Measurements from ENCODE around the gene SYPL1. TPM values are rescaled to one million over a fixed set of nuclear protein-coding genes. Genes with fewer than 3 reads are reported as not detected.

SYPL1 gene
- polyA plus RNA-seq, 1 donor from 2014 or later: 17.4 TPM

DNA sequence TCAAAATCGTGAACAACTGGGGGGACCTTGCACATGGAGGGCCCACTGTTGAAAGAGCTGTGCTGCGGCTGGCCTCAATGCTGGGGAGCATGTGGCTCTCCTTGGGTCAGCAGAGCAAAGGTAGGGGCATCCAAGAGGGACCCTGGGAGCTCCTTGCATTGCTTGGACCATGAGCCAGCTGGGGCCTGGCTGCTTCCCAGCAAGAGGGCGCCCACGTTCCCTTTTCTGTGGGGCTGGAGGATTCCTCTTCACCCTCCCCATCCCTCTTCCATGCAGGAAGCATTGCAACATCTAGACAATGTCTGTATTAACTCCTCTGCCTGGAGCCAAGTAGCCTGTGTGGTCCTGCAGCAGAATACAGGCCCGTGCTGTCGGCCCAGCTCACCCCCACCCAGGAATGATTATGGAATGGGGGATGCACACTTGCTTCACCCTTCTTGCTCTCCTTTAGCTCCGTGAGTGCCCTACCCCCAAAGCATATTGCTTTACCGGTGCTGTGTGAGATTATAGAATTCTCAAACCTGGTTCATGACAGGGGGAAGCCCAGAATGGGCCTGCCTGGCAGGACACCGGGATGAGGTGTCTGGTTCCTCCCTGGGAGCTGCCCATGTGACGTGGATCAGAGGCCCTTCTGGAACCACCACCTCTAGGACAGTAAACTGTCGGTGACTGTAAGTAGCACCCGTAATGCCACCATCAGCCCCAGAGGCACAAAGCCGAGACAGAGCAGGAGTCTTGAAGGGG is 61.9 kb downstream of the SYPL1 start:
- no peaks in the 10 kb centered on the region for H3K9me2 ChIP-seq (ENCODE audit: insufficient read depth, low read length)
- H2AFZ ChIP-seq (ENCODE audit: low read depth, low read length): no peak overlapping the region
- H3K4me2 ChIP-seq (ENCODE audit: low read length): no peak overlapping the region

DNA sequence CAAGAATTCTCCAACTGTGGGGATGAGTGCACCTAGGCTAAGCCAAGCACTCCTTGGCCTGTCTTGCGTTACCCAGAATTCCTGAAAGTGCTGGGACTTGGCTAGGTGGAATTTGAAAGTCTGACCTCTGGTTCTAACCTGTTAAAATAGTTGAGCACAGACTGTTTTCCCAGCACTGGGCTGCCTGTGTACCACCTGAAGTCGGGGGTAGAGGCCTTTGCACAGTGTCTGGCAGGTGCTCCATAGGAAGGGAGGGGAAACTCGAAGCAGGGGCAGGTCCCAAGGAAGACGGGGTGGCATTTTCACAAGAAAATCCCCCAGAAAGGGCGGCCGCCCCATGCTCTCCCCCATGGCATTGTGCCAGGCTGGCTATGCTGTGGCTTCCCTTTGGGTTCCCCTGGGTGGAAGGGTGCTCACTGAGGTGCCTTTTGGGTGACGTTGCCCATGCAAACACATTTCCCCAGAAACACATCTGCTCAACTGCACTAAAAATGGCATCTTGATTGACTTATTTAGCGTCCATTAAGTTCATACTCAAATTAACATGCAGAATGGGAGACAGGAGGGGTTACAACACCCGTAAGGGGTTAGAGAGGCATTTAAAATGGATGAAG is 62.9 kb downstream of the SYPL1 start:
- no peaks in the 10 kb centered on the region for H3K9me3 ChIP-seq (ENCODE audit: low read length)
- no peaks in the 10 kb centered on the region for H3F3A ChIP-seq (ENCODE audit: insufficient read depth, low read length, poor library complexity, severe bottlenecking)
- H4K20me1 ChIP-seq (ENCODE audit: insufficient read depth): no peaks in the 10 kb centered on the region
- H2AFZ ChIP-seq (ENCODE audit: low read depth, low read length): no peak overlapping the region
- no peaks in the 10 kb centered on the region for H3K36me3 ChIP-seq (ENCODE audit: insufficient read depth, low read length)
- no peaks in the 10 kb centered on the region for H3K27me3 ChIP-seq (ENCODE audit: insufficient read depth, low read depth, low read length)
- no peaks in the 10 kb centered on the region for H3K9me2 ChIP-seq (ENCODE audit: insufficient read depth, low read length)
- no peaks in the 10 kb centered on the region for H3K79me2 ChIP-seq (replicated peaks; ENCODE audit: insufficient read depth, low read length)
- H3K27ac ChIP-seq (ENCODE audit: low read length): no peak overlapping the region
- no peak overlapping the region for H3K9ac ChIP-seq (ENCODE audit: low read length)
- no peak overlapping the region for H3K4me2 ChIP-seq (ENCODE audit: low read length)
- no peak overlapping the region for H3K4me3 ChIP-seq (ENCODE audit: low read length)
- TF ChIP-seq, protein P1, sequence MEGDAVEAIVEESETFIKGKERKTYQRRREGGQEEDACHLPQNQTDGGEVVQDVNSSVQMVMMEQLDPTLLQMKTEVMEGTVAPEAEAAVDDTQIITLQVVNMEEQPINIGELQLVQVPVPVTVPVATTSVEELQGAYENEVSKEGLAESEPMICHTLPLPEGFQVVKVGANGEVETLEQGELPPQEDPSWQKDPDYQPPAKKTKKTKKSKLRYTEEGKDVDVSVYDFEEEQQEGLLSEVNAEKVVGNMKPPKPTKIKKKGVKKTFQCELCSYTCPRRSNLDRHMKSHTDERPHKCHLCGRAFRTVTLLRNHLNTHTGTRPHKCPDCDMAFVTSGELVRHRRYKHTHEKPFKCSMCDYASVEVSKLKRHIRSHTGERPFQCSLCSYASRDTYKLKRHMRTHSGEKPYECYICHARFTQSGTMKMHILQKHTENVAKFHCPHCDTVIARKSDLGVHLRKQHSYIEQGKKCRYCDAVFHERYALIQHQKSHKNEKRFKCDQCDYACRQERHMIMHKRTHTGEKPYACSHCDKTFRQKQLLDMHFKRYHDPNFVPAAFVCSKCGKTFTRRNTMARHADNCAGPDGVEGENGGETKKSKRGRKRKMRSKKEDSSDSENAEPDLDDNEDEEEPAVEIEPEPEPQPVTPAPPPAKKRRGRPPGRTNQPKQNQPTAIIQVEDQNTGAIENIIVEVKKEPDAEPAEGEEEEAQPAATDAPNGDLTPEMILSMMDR (IDR thresholded peaks at IDR 0.05; ENCODE audit: poor library complexity, severe bottlenecking): no peak
- TF ChIP-seq SMC3 (conservative IDR thresholded peaks at IDR 0.05; ENCODE audit: poor library complexity) (no peak), POLR2AphosphoS5 (IDR thresholded peaks at IDR 0.05) (no peak), EP300 (conservative IDR thresholded peaks at IDR 0.05; ENCODE audit: poor library complexity, severe bottlenecking) (no peak), MXI1 (conservative IDR thresholded peaks at IDR 0.05; ENCODE audit: poor library complexity, severe bottlenecking) (no peak), RAD21 (conservative IDR thresholded peaks at IDR 0.05) (no peak), TAF1 (IDR thresholded peaks at IDR 0.05; ENCODE audit: low read depth) (no peak)
- TF ChIP-seq, protein P2, sequence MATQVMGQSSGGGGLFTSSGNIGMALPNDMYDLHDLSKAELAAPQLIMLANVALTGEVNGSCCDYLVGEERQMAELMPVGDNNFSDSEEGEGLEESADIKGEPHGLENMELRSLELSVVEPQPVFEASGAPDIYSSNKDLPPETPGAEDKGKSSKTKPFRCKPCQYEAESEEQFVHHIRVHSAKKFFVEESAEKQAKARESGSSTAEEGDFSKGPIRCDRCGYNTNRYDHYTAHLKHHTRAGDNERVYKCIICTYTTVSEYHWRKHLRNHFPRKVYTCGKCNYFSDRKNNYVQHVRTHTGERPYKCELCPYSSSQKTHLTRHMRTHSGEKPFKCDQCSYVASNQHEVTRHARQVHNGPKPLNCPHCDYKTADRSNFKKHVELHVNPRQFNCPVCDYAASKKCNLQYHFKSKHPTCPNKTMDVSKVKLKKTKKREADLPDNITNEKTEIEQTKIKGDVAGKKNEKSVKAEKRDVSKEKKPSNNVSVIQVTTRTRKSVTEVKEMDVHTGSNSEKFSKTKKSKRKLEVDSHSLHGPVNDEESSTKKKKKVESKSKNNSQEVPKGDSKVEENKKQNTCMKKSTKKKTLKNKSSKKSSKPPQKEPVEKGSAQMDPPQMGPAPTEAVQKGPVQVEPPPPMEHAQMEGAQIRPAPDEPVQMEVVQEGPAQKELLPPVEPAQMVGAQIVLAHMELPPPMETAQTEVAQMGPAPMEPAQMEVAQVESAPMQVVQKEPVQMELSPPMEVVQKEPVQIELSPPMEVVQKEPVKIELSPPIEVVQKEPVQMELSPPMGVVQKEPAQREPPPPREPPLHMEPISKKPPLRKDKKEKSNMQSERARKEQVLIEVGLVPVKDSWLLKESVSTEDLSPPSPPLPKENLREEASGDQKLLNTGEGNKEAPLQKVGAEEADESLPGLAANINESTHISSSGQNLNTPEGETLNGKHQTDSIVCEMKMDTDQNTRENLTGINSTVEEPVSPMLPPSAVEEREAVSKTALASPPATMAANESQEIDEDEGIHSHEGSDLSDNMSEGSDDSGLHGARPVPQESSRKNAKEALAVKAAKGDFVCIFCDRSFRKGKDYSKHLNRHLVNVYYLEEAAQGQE (IDR thresholded peaks at IDR 0.05; ENCODE audit: borderline replicate concordance): no peak

More for the DNA sequence above, 61.9 kb downstream of the SYPL1 start:
- no peak overlapping the region for H3K4me3 ChIP-seq (ENCODE audit: low read length)
- H3K27ac ChIP-seq (ENCODE audit: low read length): no peak overlapping the region
- no peaks in the 10 kb centered on the region for H3K36me3 ChIP-seq (ENCODE audit: insufficient read depth, low read length)
- no peaks in the 10 kb centered on the region for H3K79me2 ChIP-seq (replicated peaks; ENCODE audit: insufficient read depth, low read length)
- TF ChIP-seq RAD21 (conservative IDR thresholded peaks at IDR 0.05): no peak
- no peak for TF ChIP-seq MXI1 (conservative IDR thresholded peaks at IDR 0.05; ENCODE audit: poor library complexity, severe bottlenecking)
- TF ChIP-seq TAF1 (IDR thresholded peaks at IDR 0.05; ENCODE audit: low read depth): no peak
- TF ChIP-seq, protein P1 (IDR thresholded peaks at IDR 0.05; ENCODE audit: poor library complexity, severe bottlenecking): no peak
- no peak for TF ChIP-seq POLR2AphosphoS5 (IDR thresholded peaks at IDR 0.05)
- no peak for TF ChIP-seq EZH2 (IDR thresholded peaks at IDR 0.05; ENCODE audit: borderline replicate concordance, insufficient read depth, low read length, poor library complexity, severe bottlenecking)
- TF ChIP-seq, protein P2 (IDR thresholded peaks at IDR 0.05; ENCODE audit: borderline replicate concordance): no peak
- TF ChIP-seq EP300 (conservative IDR thresholded peaks at IDR 0.05; ENCODE audit: poor library complexity, severe bottlenecking): no peak
- TF ChIP-seq SMC3 (conservative IDR thresholded peaks at IDR 0.05; ENCODE audit: poor library complexity): no peak
- H3F3A ChIP-seq (ENCODE audit: insufficient read depth, low read length, poor library complexity, severe bottlenecking): no peaks in the 10 kb centered on the region
- H3K9me3 ChIP-seq (ENCODE audit: low read length): no peaks in the 10 kb centered on the region
- no peak overlapping the region for H3K9ac ChIP-seq (ENCODE audit: low read length)
- H4K20me1 ChIP-seq (ENCODE audit: insufficient read depth): no peaks in the 10 kb centered on the region
- H3K27me3 ChIP-seq (ENCODE audit: insufficient read depth, low read depth, low read length): no peaks in the 10 kb centered on the region
